Measurements from ENCODE around the gene TTLL6. TPM values are rescaled to one million over a fixed set of nuclear protein-coding genes. Genes with fewer than 3 reads are reported as not detected.

The TTLL6 gene
- polyA plus RNA-seq, 1 experiment, result not detected

GRCh38 chr17:48721009-48721402 is 96.0 kb downstream of the TTLL6 start:
- ChIA-PET POLR2A (no interaction called here), CTCF (interaction anchor here (0.8 to 10.4 kb wide), 6 partner anchors 43 to 157 kb away, joined by 3 to 152 read pairs (median 8); no protein-coding TSS in a partner anchor)
- Histone ChIP-seq H3K36me3 (ENCODE audit: control insufficient read depth, insufficient read depth, low read length) (no peaks in the 10 kb centered on the region; the same call in 1 of the 2 replicates), H3K4me3 (ENCODE audit: low read depth, low read length) (no peak overlapping the region), H3K27me3 (ENCODE audit: control insufficient read depth, insufficient read depth, low read length) (peaks cover 52% of the 10 kb centered on the region)
- TF ChIP-seq CTCF (IDR thresholded peaks at IDR 0.05; ENCODE audit: insufficient read depth, low read depth, low read length), result no peak
- no peak for DNase-seq (ENCODE audit: low read depth)

GRCh38 chr17:48720266-48721008 is 96.6 kb downstream of the TTLL6 start:
- peaks cover 48% of the 10 kb centered on the region for H3K27me3 ChIP-seq (ENCODE audit: control insufficient read depth, insufficient read depth, low read length)
- POLR2A ChIA-PET, result no interaction called here
- TF ChIP-seq CTCF (IDR thresholded peaks at IDR 0.05; ENCODE audit: insufficient read depth, low read depth, low read length), result no peak

GRCh38 chr17:48719642-48720265 is 97.3 kb downstream of the TTLL6 start:
- CTCF ChIA-PET, result interaction anchor here (0.6 to 10.4 kb wide), 11 partner anchors 14 to 223 kb away, joined by 3 to 152 read pairs (median 4); no protein-coding TSS in a partner anchor
- POLR2A ChIA-PET, result no interaction called here
- Histone ChIP-seq H3K36me3 (ENCODE audit: control insufficient read depth, insufficient read depth, low read length) (no peaks in the 10 kb centered on the region; the same call in 1 of the 2 replicates), H3K4me3 (ENCODE audit: low read depth, low read length) (peak overlapping the region; percentile 15), H3K27me3 (ENCODE audit: control insufficient read depth, insufficient read depth, low read length) (peaks cover 42% of the 10 kb centered on the region)
- no peak for DNase-seq (ENCODE audit: low read depth)
- no peak for TF ChIP-seq CTCF (IDR thresholded peaks at IDR 0.05; ENCODE audit: insufficient read depth, low read depth, low read length)

More at GRCh38 chr17:48720266-48721008, 96.6 kb downstream of the TTLL6 start:
- H3K36me3 ChIP-seq (ENCODE audit: control insufficient read depth, insufficient read depth, low read length), result no peaks in the 10 kb centered on the region; the same call in 1 of the 2 replicates
- DNase-seq (ENCODE audit: low read depth), result no peak
- H3K4me3 ChIP-seq (ENCODE audit: low read depth, low read length), result peak overlapping the region; percentile 1; the same call in 1 of the 2 replicates
- CTCF ChIA-PET, result interaction anchor here (0.6 to 10.4 kb wide), 11 partner anchors 42 to 223 kb away, joined by 3 to 152 read pairs (median 3); no protein-coding TSS in a partner anchor

- no peak for TF ChIP-seq CTCF (IDR thresholded peaks at IDR 0.05; ENCODE audit: insufficient read depth, low read depth, low read length)
- CTCF ChIA-PET, result interaction anchor here (0.6 to 10.4 kb wide), 13 partner anchors 11 to 224 kb away, joined by 3 to 152 read pairs (median 3); no protein-coding TSS in a partner anchor
- Histone ChIP-seq H3K4me3 (ENCODE audit: low read depth, low read length) (peak overlapping the region; percentile 15), H3K36me3 (ENCODE audit: control insufficient read depth, insufficient read depth, low read length) (no peaks in the 10 kb centered on the region; the same call in 1 of the 2 replicates), H3K27me3 (ENCODE audit: control insufficient read depth, insufficient read depth, low read length) (peaks cover 41% of the 10 kb centered on the region)
- no peak for DNase-seq (ENCODE audit: low read depth)
- POLR2A ChIA-PET, result interaction anchor here (0.7 kb wide), 1 partner anchor 72 kb away, joined by 14 read pairs; no protein-coding TSS in a partner anchor
These were observed 98.0 kb downstream of the TTLL6 start for GRCh38 chr17:48718761-48719641.
